HG03378 (cell line): ENCODE data around the gene RFTN1.

Experiments
- ATAC-seq: cut with Tn5 transposase; IDR thresholded peaks from one replicate; pipeline ENCODE4 v1.9.1; 2021; ENCODE audit warnings: mild to moderate bottlenecking, moderate library complexity; ENCODE audit not compliant: unreplicated experiment

The RFTN1 gene

DNA sequence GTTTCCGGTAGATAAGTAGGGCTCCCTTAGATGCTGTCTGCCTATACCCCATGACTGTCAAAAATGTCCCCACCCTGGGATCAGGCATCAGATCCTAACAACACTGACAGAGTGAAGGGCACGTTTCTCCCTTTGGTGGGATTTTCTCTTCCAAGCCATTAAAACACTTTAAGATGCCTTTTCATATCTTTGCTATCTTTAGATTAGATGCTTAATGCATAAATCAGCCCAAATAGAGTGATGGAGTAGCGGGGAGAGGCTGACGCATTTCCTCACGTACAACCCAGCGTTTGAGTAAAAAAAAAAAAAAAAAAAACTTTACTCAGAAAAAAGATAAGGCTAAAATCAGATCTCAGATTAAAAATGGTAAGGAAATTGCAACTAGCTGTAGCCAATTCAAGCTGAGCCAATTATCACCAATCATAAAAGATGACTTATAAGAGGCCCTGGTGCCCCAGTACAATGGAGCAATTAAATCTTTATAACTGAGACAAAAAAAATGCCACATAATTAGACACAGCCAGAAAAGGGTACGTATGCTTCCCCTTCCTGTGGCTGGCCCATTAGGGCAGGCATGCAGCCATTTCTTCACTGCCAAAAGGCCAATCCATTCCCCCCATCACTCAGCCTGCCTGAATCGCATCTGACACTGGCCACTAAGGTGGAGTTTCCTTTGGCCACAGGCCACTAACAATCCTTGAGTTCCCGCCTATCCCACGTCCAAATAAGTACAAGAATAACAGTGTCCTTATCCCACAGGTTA lies 45.0 kb downstream of the RFTN1 start:
- ATAC-seq: no peak

DNA sequence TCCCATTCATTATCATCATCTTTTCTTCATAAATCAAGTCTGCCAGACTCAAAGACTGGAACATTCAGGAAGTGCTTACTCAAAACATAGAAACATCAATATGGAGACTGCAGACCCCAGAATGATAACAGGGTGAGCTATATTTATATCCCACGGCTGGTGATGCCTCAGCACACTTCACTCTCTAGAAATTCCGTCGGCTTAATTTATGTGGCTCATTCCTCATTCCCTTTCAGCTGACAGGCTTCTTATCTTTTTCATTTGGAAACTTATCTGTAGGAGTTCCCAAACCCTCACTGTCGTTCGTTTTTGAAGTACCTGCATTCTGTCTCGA lies 45.5 kb downstream of the RFTN1 start:
- ATAC-seq: no peak

DNA sequence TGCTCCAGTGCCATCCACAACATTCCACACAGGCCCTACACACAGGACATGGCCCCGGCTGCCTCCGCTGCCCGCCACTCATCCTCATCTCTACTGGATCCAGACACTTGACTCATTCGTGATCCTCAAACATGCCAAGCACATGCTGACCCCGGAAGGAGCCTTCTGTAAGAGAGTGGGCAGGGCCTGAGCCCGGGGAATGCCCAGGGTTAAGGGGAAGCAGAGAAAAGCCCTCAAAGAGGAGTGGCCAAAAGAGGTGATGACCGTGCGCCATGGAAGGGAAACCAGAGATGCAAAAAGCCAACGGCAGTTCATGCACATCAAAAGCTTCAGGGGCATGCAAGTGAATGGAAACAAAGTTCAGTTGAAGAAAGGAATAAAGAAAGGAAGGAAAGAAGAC lies 46.1 kb downstream of the RFTN1 start:
- ATAC-seq: peak; percentile 83

DNA sequence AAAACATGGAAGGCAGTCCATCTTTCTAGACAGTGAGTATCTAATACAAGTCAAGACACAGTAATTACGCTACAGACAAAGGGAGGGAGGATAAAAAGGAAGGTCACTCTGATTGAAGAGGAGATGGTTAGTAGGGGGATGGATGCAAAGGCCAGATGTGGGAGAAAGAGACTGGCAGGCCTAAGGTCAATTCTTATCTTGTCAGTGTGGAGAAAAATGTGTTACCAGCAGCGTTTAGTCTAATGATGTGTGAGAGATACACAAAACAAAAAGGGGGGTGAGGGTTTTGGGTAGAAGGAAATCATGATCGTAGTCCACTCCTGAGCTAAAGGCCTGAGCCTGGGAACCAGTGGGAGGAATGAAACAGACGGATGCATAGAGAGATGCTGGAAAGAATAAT lies 46.7 kb downstream of the RFTN1 start:
- no peak for ATAC-seq

DNA sequence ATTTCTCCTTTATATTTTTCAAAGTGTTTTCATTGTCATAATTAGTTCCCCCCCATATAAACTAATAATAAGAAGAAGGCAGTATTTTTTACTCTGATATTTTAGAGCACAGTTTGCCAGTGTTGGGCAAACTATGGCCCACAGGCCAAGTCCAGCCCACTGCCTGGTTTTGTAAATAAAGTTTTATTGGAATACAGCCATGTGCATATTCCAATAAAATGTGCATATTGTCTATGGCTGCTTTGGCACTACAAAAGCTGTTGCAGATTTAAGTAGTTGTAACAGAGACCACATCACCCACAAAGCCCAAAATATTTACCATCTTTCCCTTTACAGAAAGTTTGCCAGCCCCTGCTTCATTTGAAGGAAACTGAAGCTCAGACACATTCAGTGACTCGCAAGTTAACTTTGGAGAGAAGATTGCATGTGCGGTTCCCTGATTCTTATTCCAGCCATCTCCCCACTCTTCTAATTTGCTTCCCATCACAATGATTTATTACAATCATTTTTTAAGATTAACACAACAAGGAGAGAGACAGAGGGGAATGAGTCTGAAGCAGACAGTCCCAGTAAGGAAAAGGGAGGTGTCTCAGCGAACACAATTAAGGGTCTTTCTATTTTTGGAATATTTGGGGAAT lies 48.9 kb downstream of the RFTN1 start:
- no peak for ATAC-seq

DNA sequence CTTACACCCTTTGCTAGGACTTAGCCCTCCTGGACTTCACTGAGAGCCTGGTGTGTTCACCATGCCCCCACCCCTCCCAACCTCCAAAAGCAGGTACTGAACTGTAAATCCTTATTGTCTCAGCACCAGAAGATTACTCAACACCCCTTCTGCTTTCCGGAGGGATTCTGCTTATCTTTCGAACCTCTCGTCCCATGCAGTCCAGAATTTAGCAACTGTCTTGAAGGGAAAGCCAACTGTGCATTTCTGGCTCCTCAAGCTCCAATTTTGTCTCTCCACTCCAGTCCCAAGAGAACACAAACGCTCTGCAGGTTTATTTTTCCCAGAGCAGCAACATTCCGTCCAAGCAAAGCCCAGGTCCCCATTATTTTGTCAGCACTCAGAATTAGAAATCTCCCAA lies 49.6 kb downstream of the RFTN1 start:
- no peak for ATAC-seq

DNA sequence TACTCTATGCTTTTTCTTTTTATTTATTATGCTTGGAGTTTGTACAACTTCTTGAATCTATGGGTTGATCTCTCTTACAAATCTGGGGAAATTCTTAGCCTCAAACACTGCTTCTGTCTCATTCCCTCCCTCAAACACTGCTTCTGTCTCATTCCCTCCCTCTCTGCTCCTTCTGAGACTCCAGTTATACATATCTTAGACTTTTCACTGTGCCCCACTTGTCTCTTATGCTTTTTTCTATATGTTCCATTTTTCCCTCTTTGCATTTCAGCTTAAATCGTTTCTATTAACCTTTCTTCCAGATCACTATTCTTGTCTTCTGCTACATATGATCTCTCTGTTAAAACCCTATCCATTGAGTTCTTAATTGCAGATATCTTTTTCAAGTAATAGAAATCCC lies 50.4 kb downstream of the RFTN1 start:
- ATAC-seq: no peak

DNA sequence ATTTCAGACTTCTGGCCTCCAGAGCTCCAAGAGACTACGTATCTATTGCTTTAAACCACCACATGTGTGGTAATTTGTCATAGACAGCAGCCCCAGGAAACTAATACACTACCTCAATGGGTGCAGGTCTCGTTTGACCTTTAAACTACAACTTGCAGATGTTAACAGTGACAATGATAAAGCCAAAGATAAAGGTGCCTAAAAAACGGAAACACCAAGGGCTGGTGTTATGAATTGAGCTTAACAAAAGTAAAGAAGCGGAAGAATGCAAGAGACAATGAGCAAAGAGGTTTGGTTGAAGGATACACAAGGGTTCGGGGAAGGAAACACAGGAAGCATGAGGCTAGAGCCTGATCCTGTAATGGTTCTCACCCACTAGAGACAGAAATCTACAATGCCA lies 50.8 kb downstream of the RFTN1 start:
- ATAC-seq: no peak

DNA sequence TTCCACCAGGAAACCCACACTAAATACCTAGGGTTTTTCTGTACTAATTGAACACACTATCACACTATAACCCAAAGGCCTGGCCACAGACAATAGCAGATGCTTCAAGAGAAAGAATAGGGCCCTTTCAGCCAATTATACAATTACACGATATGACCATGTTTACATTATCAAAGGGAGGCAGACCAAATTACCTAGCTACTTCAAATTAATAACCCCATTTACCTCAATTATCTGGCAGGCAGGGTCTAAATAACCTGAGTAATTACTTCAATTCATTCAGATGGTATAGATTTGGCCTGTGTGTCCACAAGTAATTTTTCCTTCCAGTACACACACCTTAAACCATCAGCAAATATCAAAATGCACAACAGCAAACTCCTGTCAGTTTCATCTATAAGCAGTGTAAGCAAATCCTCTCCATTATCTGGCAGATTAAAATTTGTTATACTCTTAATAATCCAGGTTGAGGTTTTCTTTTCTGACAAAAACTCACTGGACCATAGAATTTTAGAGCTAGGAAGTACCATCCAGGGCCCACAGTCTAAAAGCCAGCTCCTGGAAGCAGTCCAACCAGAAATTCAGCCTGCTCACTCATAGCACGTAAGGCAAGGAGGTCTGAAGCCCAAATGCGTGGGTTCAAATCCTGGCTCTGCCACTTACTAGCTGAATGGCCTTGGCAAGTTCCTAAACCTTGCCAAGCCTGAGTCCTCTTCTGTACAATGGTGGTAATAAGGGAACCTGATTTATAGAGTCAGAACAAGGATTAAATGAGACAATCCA lies 51.8 kb downstream of the RFTN1 start:
- no peak for ATAC-seq

DNA sequence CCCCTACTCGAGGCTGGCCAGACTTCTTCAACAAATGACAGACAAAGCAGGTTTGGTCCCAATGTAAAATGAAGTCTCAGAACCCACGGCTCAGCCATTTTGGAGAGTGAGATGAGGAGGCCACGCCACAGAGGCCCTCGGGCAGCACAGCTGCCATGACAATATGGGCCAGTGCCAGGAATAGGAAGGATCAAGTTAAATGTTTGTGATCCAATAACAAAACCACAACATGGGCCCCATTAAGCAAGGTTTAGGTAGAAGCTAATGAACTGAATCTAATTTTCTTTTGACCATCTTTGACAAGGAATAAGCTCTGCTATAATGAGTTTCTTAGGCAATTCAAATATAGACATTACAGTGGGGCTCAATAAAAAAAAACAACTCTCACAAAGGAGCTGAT lies 52.6 kb downstream of the RFTN1 start:
- ATAC-seq: no peak

DNA sequence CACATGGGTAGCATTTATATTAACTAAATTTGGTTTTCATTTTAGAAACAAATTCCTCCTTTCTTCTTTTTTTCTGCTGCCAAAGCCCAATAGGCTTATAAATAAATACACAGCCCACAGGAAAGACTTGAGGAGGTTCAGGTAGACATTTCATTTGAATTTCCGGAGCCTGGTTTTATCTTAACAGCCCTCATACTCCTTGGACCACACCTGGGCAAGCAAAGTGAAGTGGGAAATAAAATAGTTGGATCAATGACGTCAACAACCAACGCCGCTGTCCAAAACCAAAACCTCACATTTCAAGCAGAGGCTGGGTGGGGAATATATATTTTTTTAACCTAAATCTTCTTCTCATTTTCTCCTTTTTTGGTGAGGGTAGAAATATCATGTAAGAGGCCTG lies 53.2 kb downstream of the RFTN1 start:
- ATAC-seq: no peak

DNA sequence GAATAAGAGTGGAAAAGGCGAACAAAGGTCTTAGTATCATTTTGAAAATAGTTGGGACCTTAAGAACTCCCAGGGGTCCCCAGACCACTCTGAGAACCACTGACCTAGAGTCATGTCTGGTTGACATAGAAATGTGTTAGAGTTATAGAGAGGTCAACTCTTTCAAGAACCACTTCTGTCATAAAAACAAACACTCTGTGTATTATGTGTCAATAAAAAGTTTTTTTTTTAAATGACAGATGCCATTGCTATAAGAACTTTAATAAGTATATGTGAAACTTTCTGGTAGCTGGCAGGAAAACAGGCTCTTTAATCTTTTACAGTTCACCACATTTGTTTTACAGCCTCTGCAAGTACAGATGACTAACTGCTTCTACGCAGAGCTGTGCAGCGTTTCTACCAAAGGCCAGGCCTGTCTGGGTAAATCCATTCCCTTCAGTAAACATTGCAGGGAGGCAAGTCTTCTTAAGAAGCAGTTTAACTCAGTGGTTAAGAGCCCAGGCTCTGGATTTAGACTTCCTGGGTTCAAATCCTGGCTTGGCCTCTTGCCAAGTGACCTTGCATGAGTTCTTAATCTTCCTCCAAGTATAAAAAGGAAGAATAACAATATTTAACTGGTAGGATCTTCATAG lies 56.6 kb downstream of the RFTN1 start:
- no peak for ATAC-seq

DNA sequence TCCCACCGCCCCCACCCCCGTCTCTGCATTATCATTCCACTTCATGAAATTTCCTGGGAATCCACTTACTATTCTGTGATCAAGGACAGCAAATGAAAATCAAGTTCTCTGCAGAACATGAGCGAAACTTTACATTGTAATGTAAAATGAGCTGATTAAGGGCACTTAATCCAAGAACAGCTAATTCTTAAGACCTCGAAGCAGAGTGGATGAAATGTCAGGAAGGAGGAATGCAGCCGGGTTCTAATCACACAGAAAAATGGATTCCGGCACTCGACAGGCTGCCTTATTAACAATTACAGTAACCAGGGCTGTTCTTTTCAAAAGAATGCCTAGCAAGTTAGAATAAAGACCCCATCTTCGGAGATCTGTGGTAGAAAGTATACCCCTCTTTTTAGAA lies 57.5 kb downstream of the RFTN1 start:
- ATAC-seq: no peak

DNA sequence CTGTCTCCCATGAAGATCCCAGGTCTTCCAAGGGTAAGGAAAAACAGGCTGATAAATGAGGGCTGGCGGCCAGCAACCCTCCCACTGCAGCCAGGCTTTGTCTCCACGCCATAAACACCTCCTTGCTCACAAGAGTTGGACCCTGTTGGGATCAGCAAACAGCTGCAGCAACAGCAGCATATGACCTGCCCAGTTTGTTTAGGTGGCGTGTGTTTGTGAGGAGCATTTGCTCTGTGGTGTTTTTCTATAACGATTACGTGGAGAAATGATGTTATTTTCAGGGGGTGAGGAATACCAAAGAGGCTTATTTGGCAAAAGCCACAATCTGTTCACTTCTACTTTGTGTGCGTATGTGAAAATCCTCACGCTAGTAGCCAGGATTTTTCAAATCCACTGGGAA lies 58.5 kb downstream of the RFTN1 start:
- no peak for ATAC-seq

DNA sequence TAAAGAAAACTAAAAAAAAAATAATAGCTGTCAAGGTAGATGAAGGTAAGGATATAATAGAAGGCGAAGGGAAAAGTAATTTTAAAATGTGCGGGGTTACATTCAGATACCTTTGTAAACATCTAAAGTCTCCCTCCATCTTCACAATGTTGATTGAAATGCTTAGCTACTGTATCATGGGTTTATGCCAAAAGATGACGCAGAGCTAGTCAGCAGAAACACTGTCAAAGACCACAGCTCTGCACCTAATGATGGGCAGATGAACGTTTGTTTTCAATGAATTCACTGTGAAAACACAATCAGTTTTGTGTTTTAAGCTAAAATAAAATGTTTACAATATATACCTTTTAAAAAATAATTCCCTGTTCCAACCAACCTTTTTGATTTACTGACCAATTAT lies 61.2 kb downstream of the RFTN1 start:
- no peak for ATAC-seq

DNA sequence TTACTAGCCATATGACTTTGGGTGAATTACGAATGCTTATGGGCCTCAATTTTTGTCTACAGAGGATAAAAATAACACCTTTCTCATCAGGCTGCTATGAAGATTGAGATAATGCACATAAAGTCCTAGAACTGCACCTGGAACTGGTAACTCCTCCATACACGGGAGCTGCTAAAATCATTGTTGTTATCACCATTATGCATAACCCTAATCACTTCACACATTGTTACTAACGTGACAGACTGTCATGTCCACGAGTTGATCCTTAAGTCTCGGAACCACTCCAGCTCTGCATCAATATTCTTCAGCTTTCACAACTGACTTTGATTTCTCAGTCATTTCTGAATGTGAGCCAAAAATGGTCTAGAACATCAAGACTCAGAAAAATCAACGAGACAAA lies 64.1 kb downstream of the RFTN1 start:
- ATAC-seq: no peak

DNA sequence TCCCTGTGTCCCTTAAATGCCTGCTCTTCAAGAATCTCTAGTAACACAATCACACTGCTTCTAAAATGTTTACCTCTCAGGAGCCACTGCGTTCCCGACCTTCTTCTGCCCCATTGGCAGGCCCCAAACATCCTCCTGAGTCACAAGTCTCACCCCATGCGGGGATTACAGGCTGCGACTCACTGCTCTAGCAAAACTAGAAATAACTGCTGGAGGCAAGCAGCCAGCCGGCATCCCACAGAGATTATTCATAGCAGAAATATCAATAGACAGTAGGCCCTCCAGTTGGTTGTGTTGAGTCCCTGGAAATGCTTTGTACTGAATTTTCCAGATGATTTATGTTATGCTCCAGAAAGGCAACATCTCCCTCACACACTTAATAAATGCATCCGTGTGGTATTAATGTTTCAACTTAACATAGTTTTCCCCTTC lies 64.8 kb downstream of the RFTN1 start:
- peak; percentile 41 for ATAC-seq

DNA sequence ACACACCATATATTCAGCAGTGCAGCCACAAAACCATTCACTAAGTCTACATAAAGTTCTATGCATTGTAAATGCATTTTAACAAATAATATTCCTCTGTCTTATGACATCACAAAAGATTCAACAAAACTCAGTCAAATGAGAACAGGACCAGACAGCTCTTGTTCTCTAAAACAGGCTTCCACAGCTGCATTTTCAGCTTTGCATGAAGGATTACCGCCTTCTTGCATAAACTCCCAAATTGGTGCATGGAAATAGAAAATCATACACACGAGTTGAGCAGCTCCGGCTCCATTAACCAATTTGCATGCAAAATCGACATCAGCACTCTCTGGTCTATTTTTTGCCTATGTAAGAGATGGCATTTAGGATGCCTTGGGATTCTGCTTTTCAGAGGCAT lies 66.4 kb downstream of the RFTN1 start:
- no peak for ATAC-seq

DNA sequence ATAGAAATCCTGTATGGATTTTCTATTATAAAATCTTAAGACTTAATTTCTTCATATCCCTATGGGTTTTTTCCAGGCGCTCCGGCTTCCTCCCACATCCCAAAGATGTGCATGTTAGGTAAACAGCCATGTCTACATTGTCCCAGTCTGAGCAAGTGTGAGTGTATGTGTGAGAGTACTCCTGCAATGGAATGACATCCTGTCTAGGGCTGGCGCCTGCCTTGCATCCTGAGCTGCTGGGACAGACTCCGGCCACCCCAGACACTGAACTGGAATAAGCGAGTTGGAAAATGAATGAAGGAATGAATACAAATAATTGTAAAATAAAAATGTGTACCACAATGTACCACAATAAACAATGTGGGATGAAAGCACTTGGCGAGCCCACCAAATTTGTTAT lies 69.2 kb downstream of the RFTN1 start:
- no peak for ATAC-seq

DNA sequence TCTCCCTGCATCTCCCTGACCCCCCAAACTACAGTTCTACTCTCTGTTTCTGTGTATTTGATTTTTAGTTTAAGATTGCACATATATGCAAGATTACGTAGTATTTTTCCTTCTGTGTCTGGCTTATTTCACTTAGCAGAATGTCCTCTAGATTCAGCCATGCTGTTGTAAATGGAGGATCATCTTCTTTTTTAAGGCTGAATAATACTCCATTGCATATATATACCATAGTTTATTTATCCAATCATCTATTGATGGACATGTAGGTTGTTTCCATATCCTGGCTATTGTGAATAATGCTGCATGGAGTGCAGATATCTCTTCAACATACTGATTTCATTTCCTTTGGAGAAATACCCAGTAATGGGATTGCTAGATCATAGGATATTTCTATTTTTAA lies 70.8 kb downstream of the RFTN1 start:
- ATAC-seq: no peak

DNA sequence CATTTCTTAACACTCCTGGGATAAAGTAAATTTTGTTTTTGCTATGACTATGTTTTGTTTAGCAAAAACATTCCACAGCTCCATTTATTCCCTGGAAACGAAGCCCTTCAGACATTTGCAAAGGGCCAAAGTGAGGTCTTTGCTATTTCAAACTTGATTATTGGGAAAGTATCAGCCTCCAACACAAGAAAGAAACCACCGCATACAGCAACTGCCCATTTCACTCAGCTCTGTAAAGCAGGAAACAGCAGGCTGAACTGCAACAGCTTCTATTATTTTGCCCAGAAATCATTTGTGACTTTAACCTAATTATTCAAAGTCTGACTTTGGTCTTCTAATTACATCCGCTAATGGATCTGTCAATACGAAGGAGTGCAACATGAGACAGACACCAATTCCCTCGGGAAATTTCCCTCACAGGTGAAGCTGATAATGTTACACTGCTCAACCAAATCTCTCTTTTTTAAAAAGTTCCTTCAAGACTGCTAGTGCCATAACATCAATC lies 72.1 kb downstream of the RFTN1 start:
- ATAC-seq: no peak
